Femur (tissue), 1 donor: ENCODE data around the gene DHRS13.
A peak's percentile ranks its signal among the peaks of the same experiment; 100 is the strongest.
"Not testable (repeated sequence)": the region's sequence is repeated elsewhere in the genome, so short reads cannot be mapped to it uniquely, and the experiment has no call there.

Experiments
- DNase-seq: peaks from one replicate; pipeline ENCODE4 v3.0.0-alpha.2; 2017

DHRS13 gene

GRCh38 chr17:28934508-28934907 is 31.6 kb upstream of the DHRS13 start:
- not testable (repeated sequence) for DNase-seq

- no peak for DNase-seq
Measured at GRCh38 chr17:28929787-28930186, 26.9 kb upstream of the DHRS13 start.

- no peak for DNase-seq
Measured at GRCh38 chr17:28928061-28928460, 25.2 kb upstream of the DHRS13 start.

- no peak for DNase-seq
Measured at GRCh38 chr17:28926786-28927185, 23.9 kb upstream of the DHRS13 start.

- no peak for DNase-seq
Measured at GRCh38 chr17:28926366-28926765, 23.5 kb upstream of the DHRS13 start.

GRCh38 chr17:28925912-28926365 is 23.1 kb upstream of the DHRS13 start:
- no peak for DNase-seq

GRCh38 chr17:28920201-28920600 is 17.3 kb upstream of the DHRS13 start:
- no peak for DNase-seq

GRCh38 chr17:28918295-28918694 is 15.4 kb upstream of the DHRS13 start:
- DNase-seq, result no peak

- DNase-seq, result no peak
Measured at GRCh38 chr17:28917465-28917864, 14.6 kb upstream of the DHRS13 start.

GRCh38 chr17:28917029-28917428 is 14.2 kb upstream of the DHRS13 start:
- DNase-seq, result no peak

GRCh38 chr17:28916302-28916934 is 13.5 kb upstream of the DHRS13 start:
- no peak for DNase-seq

- DNase-seq, result no peak
Measured at GRCh38 chr17:28912938-28913333, 10.1 kb upstream of the DHRS13 start.

GRCh38 chr17:28912281-28912937 is 9.5 kb upstream of the DHRS13 start:
- no peak for DNase-seq

GRCh38 chr17:28911411-28912045 is 8.6 kb upstream of the DHRS13 start:
- DNase-seq, result no peak

- DNase-seq, result no peak
Measured at GRCh38 chr17:28910534-28910933, 7.7 kb upstream of the DHRS13 start.

- DNase-seq, result peak; percentile 65
Measured at GRCh38 chr17:28908640-28909167, 5.8 kb upstream of the DHRS13 start.

- DNase-seq, result no peak
Measured at GRCh38 chr17:28907709-28908475, 5.0 kb upstream of the DHRS13 start.

GRCh38 chr17:28906706-28907438 is 4.0 kb upstream of the DHRS13 start:
- DNase-seq, result no peak

GRCh38 chr17:28906276-28906675 is 3.4 kb upstream of the DHRS13 start:
- DNase-seq, result no peak

GRCh38 chr17:28904800-28905199 is 1.9 kb upstream of the DHRS13 start:
- no peak for DNase-seq

GRCh38 chr17:28903546-28903841 is 615 bp upstream of the DHRS13 start:
- not testable (repeated sequence) for DNase-seq
